HG03439 (cell line): ENCODE data around the gene HIPK2.
A peak's percentile ranks its signal among the peaks of the same experiment; 100 is the strongest.

Experiments used
- ATAC-seq: cut with Tn5 transposase; IDR thresholded peaks from one replicate; pipeline ENCODE4 v1.9.1; 2021; ENCODE audit warnings: mild to moderate bottlenecking, moderate library complexity; ENCODE audit not compliant: unreplicated experiment

The HIPK2 gene

GRCh38 chr7:139737221-139738100, 40.3 kb downstream of the HIPK2 start:
- ATAC-seq = no peak

- no peak for ATAC-seq
Measured at GRCh38 chr7:139735912-139736595, 41.7 kb downstream of the HIPK2 start.

- ATAC-seq = no peak
Measured at GRCh38 chr7:139735466-139735865, 42.3 kb downstream of the HIPK2 start.

- no peak for ATAC-seq
Measured at GRCh38 chr7:139734395-139734794, 43.4 kb downstream of the HIPK2 start.

GRCh38 chr7:139733751-139734150, 44.0 kb downstream of the HIPK2 start:
- no peak for ATAC-seq

- no peak for ATAC-seq
Measured at GRCh38 chr7:139732471-139733167, 45.2 kb downstream of the HIPK2 start.

GRCh38 chr7:139731802-139732470, 45.9 kb downstream of the HIPK2 start:
- no peak for ATAC-seq

- ATAC-seq = peak; percentile 63
Measured at GRCh38 chr7:139730746-139731612, 46.8 kb downstream of the HIPK2 start.

GRCh38 chr7:139728203-139728602, 49.6 kb downstream of the HIPK2 start:
- ATAC-seq = no peak

- ATAC-seq = no peak
Measured at GRCh38 chr7:139727151-139727705, 50.6 kb downstream of the HIPK2 start.

- no peak for ATAC-seq
Measured at GRCh38 chr7:139726485-139726869, 51.3 kb downstream of the HIPK2 start.

GRCh38 chr7:139725858-139726484, 51.8 kb downstream of the HIPK2 start:
- no peak for ATAC-seq

GRCh38 chr7:139725077-139725476, 52.7 kb downstream of the HIPK2 start:
- ATAC-seq = peak; percentile 80

- no peak for ATAC-seq
Measured at GRCh38 chr7:139722604-139723003, 55.2 kb downstream of the HIPK2 start.

- ATAC-seq = no peak
Measured at GRCh38 chr7:139721821-139722220, 56.0 kb downstream of the HIPK2 start.

GRCh38 chr7:139721417-139721816, 56.4 kb downstream of the HIPK2 start:
- no peak for ATAC-seq

GRCh38 chr7:139720705-139721231, 57.0 kb downstream of the HIPK2 start:
- no peak for ATAC-seq

- ATAC-seq = no peak
Measured at GRCh38 chr7:139720186-139720585, 57.6 kb downstream of the HIPK2 start.

- no peak for ATAC-seq
Measured at GRCh38 chr7:139718859-139719258, 58.9 kb downstream of the HIPK2 start.
